GM12864 (cell line): ENCODE measurements around the gene SLC2A2.

Experiments used
- DNase-seq: peaks from one replicate; pipeline ENCODE4 v3.0.0-alpha.2; 2011; ENCODE audit warnings: low read depth
- H3K4me3 ChIP-seq: 2 replicates; pipeline ENCODE4 v1.5.1; 2011; ENCODE audit warnings: mild to moderate bottlenecking, low read depth, low read length, control low read depth
- CTCF ChIP-seq: IDR thresholded peaks from 2 replicates; pipeline ENCODE4 v1.5.1; 2011; ENCODE audit warnings: low read depth, mild to moderate bottlenecking, moderate library complexity, low read length, control low read depth, inconsistent platforms; ENCODE audit errors: missing control alignments

Gene SLC2A2

GRCh38 chr3:171026597-171027293, at the start of gene SLC2A2:
TSS of gene SLC2A2 (minus strand) at chr3:171026720. CDS start at chr3:171026670, 50 bp downstream.
- DNase-seq = no peak
- TF ChIP-seq CTCF = no peak
- H3K4me3 ChIP-seq = no peak within 1 kb of the TSS

GRCh38 chr3:171072432-171072831, 45.9 kb upstream of the SLC2A2 start:
- no peak for DNase-seq
- TF ChIP-seq CTCF = no peak

GRCh38 chr3:171068658-171069057, 42.1 kb upstream of the SLC2A2 start:
- no peak for DNase-seq
- TF ChIP-seq CTCF = no peak
- no peak overlapping the region for H3K4me3 ChIP-seq

More at GRCh38 chr3:171072432-171072831, 45.9 kb upstream of the SLC2A2 start:
- no peak overlapping the region for H3K4me3 ChIP-seq

GRCh38 chr3:171066206-171066605, 39.7 kb upstream of the SLC2A2 start:
- DNase-seq = no peak

GRCh38 chr3:171065732-171066131, 39.2 kb upstream of the SLC2A2 start:
- no peak overlapping the region for H3K4me3 ChIP-seq
- TF ChIP-seq CTCF = no peak
- no peak for DNase-seq

More at GRCh38 chr3:171066206-171066605, 39.7 kb upstream of the SLC2A2 start:
- no peak overlapping the region for H3K4me3 ChIP-seq
- no peak for TF ChIP-seq CTCF

GRCh38 chr3:171064461-171064860, 37.9 kb upstream of the SLC2A2 start:
- no peak overlapping the region for H3K4me3 ChIP-seq
- DNase-seq = no peak
- TF ChIP-seq CTCF = no peak

- no peak overlapping the region for H3K4me3 ChIP-seq
- no peak for TF ChIP-seq CTCF
- no peak for DNase-seq
These were observed 35.2 kb upstream of the SLC2A2 start for GRCh38 chr3:171061749-171062148.
